HG02678 (cell line): Measurements from ENCODE around the gene PKNOX2.

ENCODE experiments used
- ATAC-seq: cut with Tn5 transposase; IDR thresholded peaks from one replicate; pipeline ENCODE4 v1.9.1; 2021; ENCODE audit warnings: mild to moderate bottlenecking, moderate library complexity; ENCODE audit not compliant: unreplicated experiment

Gene PKNOX2

DNA sequence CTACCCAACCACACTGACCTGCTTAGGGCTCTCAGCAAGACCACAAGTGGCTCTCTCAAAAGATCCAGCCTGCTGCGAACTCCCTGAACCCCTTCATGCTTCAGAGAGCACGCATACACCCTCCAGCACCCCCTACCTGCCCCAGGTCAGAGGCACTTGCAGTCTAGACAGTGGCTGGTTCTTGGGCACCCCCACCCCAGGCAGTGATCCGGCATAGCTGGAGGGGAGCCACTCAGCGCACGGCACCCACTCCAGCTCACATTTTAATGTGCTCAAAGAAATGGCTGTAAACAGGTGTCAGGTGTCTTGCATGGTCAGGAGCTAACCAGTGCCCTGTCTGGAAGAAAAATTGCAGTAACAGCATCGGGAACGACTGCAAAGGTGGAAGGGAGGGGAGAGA is 140.8 kb downstream of the PKNOX2 start:
- ATAC-seq, result no peak

DNA sequence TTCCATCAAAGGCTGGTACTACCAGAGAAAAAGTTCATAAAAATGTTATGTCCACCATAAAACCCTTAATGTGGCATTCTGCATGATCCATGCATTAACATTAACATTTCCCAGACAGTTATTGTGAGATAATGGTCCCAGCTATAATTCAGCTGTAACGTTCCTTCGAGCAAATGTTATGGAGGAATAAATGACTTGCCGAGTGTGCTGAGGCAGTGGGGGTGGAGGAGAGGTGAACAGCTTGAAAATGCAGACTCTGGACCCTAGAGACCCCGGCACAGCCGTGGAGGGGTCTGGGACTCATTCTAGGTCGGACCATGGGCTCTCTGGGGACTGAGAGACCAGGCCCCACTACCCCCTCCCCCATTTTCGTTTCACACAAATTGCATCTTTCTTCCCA is 141.9 kb downstream of the PKNOX2 start:
- no peak for ATAC-seq

DNA sequence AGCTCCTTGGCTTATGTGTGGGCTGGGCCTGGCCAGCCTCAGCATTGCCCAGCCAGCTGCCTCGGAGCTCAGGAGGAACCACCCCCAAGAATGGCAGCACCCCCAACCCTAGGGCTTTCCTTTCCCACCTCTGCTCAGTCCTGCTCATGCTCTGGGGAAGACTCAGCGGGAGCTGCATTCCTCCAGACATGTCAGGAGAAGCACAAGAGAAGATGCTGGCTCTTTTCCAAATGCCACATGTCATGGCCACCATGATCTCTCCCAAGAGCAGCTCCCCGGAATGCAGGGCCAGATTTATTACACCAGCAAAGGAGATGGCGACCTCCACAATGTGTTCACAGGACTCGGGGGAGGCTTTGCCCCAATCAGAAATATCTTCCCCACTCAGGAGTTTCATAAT is 143.7 kb downstream of the PKNOX2 start:
- ATAC-seq, result no peak

DNA sequence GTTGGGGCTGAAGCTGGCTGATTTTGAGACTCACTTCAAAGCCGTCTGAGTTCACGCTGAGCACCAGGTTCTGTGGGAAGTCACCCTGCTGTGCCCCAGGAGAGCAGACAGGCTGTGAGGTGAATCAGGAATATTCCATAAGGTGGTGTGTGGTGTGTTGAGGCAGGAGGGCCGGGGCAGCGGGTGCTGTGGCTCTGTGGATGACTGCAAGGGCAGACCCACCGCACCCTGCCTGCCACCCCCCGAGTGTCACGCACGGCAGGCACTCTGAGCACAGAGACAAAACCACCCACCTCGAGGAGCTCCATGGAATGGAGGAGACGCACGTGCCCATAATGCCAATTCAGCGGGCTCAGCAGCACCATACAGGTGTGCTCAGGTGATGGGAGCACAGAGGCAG is 147.8 kb downstream of the PKNOX2 start:
- ATAC-seq, result no peak

DNA sequence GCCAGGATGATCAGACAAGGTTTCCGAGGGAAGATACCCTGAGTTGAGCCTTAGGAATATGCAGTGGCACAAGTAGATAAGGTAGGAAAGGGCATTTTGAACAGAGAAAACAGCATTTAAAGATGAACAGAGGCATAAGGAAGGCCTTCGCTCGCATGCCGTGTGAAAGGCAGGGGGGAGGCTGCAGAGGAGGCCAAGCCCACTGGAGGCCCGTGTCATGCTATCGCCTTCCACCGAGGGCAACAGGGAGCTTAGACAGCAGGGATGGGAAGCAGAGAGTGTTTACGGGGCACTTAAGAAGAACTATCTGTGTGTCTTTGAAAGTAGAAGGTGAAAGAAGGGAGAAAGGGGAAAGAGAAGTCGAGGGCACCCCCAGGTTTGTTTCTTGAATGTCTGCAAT is 148.3 kb downstream of the PKNOX2 start:
- no peak for ATAC-seq

- no peak for ATAC-seq
Measured at GRCh38 chr11:125313271-125314219, 149.0 kb downstream of the PKNOX2 start.

GRCh38 chr11:125314276-125315078 is 149.9 kb downstream of the PKNOX2 start:
- no peak for ATAC-seq

- ATAC-seq, result no peak
Measured at GRCh38 chr11:125315079-125315740, 150.7 kb downstream of the PKNOX2 start.

GRCh38 chr11:125317416-125317815 is 152.9 kb downstream of the PKNOX2 start:
- ATAC-seq, result no peak

- no peak for ATAC-seq
Measured at GRCh38 chr11:125319649-125320048, 155.1 kb downstream of the PKNOX2 start.

GRCh38 chr11:125320347-125321076 is 156.0 kb downstream of the PKNOX2 start:
- ATAC-seq, result no peak

DNA sequence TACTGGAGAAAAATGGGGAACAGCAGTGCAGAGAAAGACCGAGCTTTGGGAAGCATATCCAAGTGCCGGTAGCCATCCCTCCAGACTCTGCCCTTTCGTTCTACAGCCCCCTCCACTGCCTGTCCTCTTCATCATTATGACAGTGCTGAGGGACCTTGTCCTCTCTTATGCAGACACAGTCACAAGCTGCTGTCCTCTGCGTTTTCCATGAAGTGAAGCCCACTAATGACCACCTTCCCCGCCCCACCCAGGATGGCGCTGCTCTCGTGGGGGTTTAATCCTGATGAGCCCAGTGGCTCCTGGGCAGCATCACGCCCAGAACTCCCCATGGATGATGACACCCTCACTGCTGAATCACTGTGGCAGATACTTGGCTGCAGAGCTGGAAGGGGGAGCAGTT is 157.7 kb downstream of the PKNOX2 start:
- ATAC-seq, result no peak

DNA sequence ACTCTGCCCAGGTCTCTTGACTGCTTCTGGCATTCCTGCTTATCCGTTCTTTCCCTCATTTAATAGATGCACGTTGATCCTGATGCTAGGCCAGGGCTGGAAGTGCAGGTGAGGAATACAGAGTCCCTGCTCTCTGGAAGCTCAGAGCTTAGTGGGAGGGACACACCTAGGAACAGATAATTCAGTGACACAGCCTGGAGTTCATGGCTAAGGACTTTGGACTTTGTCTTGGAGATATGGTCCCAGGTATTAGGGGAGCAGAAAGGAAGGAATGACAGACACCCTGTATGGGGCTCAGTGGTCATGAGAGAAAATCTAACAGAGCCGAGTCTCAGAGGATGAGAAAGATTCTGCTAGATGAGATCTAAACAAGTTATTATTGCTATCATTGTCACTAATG is 160.6 kb downstream of the PKNOX2 start:
- no peak for ATAC-seq

DNA sequence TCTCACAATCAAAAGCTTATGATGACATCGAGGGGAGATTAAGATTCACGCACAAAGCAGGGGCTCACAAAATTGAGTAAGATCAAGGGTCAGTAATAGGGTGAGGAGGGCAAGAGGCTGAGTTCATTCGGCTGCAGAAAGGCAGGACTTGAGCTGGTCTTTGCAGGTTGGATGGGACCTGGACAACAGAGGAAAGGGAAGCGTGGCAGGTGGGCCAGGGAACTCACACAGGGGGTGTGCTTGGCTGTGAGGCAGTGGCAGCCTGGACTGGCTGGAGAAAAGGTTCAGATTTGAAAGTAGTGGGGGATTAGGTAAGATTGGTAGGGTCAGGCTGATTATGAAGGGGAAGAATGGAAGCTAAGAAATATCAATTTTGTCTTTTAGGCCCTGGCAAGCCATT is 161.6 kb downstream of the PKNOX2 start:
- ATAC-seq, result no peak

GRCh38 chr11:125327518-125328224 is 163.1 kb downstream of the PKNOX2 start:
- no peak for ATAC-seq

- ATAC-seq, result no peak
Measured at GRCh38 chr11:125328225-125328580, 163.7 kb downstream of the PKNOX2 start.

DNA sequence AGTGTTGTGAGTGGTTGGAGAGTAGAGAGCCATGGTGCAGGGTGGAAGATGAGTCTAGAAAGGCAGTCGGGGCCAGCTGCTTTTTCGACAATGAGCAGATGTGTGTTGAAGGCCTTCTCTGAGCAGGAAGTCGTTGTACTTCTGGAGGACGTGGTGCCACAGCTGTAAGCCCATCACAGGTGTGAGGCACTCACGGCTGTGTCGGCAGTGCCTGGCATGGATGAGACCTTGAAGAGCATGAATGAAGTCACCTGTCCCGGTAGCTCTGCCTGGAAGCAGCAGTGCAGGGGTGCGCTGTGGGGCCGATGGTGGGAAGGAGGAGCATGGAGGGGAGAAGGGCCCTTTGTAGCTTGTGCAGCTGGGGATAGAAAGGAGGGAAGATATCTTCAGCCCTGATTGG is 165.2 kb downstream of the PKNOX2 start:
- ATAC-seq, result no peak

- no peak for ATAC-seq
Measured at GRCh38 chr11:125330462-125331325, 166.1 kb downstream of the PKNOX2 start.

- no peak for ATAC-seq
Measured at GRCh38 chr11:125331357-125332035, 166.9 kb downstream of the PKNOX2 start.
